Measurements from ENCODE around the gene CST9. TPM values are rescaled to one million over a fixed set of nuclear protein-coding genes. Genes with fewer than 3 reads are reported as not detected.

The CST9 gene
- total RNA-seq, 4 donors from 2014 or later: not detected

DNA sequence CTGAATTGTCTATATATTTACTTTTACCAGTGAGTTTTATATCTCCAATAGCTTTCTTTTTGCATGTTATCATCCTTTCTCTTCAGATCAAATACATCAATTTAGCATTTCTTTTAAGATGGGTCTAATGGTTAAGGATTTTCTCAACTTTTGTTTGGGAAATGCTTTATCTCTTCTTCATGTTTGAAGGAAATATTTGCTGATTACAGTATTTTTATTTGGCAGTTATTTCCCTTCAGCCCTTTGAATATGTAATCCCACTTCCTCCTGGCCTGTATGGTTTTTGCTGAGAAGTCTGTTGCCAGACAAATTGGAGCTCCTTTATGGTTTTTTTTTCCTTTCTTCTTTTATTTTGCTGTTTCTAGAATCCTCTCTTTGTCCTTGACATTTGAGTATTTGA, 30.7 kb downstream of the CST9 start:
- no peaks in the 10 kb centered on the region for H3K27me3 ChIP-seq
- no peaks in the 10 kb centered on the region for H3K9me3 ChIP-seq
- H3K27ac ChIP-seq: no peak overlapping the region
- no peak for TF ChIP-seq POLR2A (IDR thresholded peaks at IDR 0.05)
- TF ChIP-seq, protein P1, sequence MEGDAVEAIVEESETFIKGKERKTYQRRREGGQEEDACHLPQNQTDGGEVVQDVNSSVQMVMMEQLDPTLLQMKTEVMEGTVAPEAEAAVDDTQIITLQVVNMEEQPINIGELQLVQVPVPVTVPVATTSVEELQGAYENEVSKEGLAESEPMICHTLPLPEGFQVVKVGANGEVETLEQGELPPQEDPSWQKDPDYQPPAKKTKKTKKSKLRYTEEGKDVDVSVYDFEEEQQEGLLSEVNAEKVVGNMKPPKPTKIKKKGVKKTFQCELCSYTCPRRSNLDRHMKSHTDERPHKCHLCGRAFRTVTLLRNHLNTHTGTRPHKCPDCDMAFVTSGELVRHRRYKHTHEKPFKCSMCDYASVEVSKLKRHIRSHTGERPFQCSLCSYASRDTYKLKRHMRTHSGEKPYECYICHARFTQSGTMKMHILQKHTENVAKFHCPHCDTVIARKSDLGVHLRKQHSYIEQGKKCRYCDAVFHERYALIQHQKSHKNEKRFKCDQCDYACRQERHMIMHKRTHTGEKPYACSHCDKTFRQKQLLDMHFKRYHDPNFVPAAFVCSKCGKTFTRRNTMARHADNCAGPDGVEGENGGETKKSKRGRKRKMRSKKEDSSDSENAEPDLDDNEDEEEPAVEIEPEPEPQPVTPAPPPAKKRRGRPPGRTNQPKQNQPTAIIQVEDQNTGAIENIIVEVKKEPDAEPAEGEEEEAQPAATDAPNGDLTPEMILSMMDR (IDR thresholded peaks at IDR 0.05): no peak
- H3K4me3 ChIP-seq: no peak overlapping the region
- H3K4me1 ChIP-seq: no peaks in the 10 kb centered on the region
- no peaks in the 10 kb centered on the region for H3K36me3 ChIP-seq
- DNase-seq: no peak

GRCh38 chr20:23570178-23570760, 35.4 kb downstream of the CST9 start:
- Histone ChIP-seq H3K9me3 (no peaks in the 10 kb centered on the region), H3K27ac (no peak overlapping the region), H3K36me3 (no peaks in the 10 kb centered on the region), H3K27me3 (no peaks in the 10 kb centered on the region), H3K4me3 (no peak overlapping the region), H3K4me1 (no peaks in the 10 kb centered on the region)
- TF ChIP-seq POLR2A (IDR thresholded peaks at IDR 0.05): no peak
- DNase-seq: no peak

- Histone ChIP-seq H3K4me1 (no peaks in the 10 kb centered on the region), H3K4me3 (no peak overlapping the region), H3K9me3 (no peaks in the 10 kb centered on the region), H3K36me3 (no peaks in the 10 kb centered on the region), H3K27ac (no peak overlapping the region), H3K27me3 (no peaks in the 10 kb centered on the region)
- no peak for DNase-seq
- TF ChIP-seq, protein P1 (IDR thresholded peaks at IDR 0.05): no peak
- TF ChIP-seq POLR2A (IDR thresholded peaks at IDR 0.05): no peak
Measured at GRCh38 chr20:23569570-23569969, 36.1 kb downstream of the CST9 start.

- TF ChIP-seq, protein P1 (IDR thresholded peaks at IDR 0.05): no peak
- TF ChIP-seq POLR2A (IDR thresholded peaks at IDR 0.05): no peak
- Histone ChIP-seq H3K4me3 (no peak overlapping the region), H3K36me3 (no peaks in the 10 kb centered on the region), H3K9me3 (no peaks in the 10 kb centered on the region), H3K4me1 (no peaks in the 10 kb centered on the region), H3K27me3 (no peaks in the 10 kb centered on the region), H3K27ac (no peak overlapping the region)
- no peak for DNase-seq
Measured at GRCh38 chr20:23568971-23569330, 36.8 kb downstream of the CST9 start.

DNA sequence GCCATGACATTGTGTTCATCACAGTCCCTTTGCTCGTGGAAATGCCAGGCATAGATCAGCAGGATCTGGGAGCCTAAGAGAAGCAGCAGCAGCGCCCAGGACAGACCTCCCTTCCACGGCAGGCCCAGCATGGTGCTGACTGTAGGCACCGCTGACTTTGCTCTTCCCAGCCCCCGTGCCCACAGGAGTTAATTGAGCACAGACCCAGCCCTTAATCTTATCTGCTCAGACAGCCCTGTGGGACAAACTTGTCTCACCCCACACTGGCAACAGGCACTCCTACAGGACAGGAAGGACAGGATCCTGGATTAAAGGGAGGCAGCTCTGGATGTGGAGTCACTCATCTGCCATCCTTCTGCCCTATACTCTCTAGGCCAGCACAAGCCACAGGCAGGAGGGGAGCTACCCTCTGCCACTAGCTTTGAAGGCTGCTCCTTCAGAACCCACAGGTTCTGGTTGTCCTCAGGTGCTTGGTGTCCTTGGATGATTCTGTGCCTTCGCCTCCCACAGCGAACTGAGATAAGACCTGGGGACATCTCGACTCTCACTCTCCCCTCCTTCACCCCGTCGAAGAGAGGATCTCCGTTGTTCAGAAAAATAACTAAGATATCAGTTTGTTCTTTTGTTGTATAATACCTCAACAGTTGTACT, 37.3 kb downstream of the CST9 start, which contains the start of gene CST9L:
TSS of gene CST9L (minus strand) at position 165 of the 651 bp plus-strand sequence. CDS start at position 131, 34 bp downstream.
- H3K9me3 ChIP-seq: no peaks in the 10 kb centered on the region
- H3K27me3 ChIP-seq: no peaks in the 10 kb centered on the region
- H3K36me3 ChIP-seq: no peaks in the 10 kb centered on the region
- no peak within 1 kb of the TSS for H3K4me3 ChIP-seq
- no peak for DNase-seq
- no peaks in the 10 kb centered on the region for H3K4me1 ChIP-seq
- H3K27ac ChIP-seq: no peak within 1 kb of the TSS
- no peak for TF ChIP-seq POLR2A (IDR thresholded peaks at IDR 0.05)
- TF ChIP-seq, protein P1 (IDR thresholded peaks at IDR 0.05): no peak

DNA sequence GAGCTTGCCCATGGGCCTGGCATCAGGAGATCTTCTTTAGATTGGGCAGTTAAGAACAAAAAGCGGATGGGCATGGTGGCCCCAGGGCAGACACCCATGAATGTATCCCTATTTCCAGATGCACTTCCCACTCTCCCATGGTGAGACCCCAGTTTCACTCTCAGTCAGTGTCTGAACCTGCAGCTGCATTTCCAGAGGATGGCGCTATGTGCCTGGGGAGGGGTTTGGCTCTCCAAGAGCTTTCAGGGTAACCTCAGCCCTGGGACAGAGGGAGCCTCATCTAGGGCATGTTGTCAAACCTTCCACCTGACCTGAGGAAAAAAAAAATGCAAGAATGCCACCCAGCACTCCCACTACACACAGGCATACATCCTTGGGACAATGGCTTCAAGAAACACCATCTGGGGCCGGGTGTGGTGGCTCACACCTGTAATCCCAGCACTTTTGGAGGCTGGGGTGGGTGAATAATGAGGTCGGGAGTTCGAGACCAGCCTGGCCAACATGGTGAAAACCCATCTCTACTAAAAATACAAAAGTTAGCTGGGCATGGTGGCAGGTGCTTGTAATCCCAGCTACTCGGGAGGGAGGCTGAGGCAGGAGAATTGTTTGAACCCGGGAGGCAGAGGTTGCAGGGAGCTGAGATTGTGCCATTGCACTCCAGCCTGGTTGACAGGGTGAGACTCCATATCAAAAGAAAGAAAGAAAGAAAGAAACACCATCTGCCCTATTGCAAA, 39.4 kb downstream of the CST9 start:
- Histone ChIP-seq H3K27me3 (no peaks in the 10 kb centered on the region), H3K4me1 (no peaks in the 10 kb centered on the region), H3K27ac (no peak overlapping the region), H3K9me3 (peaks cover 0 to 8% (median 0%) of the 10 kb centered on the region in 4 donors), H3K36me3 (no peaks in the 10 kb centered on the region), H3K4me3 (no peak overlapping the region)
- DNase-seq: no peak
- no peak for TF ChIP-seq POLR2A (IDR thresholded peaks at IDR 0.05)
- TF ChIP-seq, protein P1 (IDR thresholded peaks at IDR 0.05): no peak
